ENCODE measurements around the gene GPATCH8. TPM values are rescaled to one million over a fixed set of nuclear protein-coding genes. Genes with fewer than 3 reads are reported as not detected.

The GPATCH8 gene
- total and polyA plus RNA-seq, 9 of the 15 experiments (the other 6 are each of a cell fraction or from before 2014, with no cell fraction given) = 10.6 to 29.6 (median 13.2) TPM

GRCh38 chr17:44501866-44502375, 1.3 kb downstream of the GPATCH8 start (continued):
- TF ChIP-seq MYC (IDR thresholded peaks at IDR 0.05; ENCODE audit: low read depth, low read length) (no peak), MYC (CRISPR knock-in tag; IDR thresholded peaks at IDR 0.05; ENCODE audit: borderline replicate concordance, low read depth) (no peak), NRF1 (conservative IDR thresholded peaks at IDR 0.05 in 1 of 2, IDR thresholded peaks at IDR 0.05 in 1 of 2) (peak; percentile 26 to 40; a peak in 2 of 4 replicates)

- intact Hi-C loops (cut with micrococcal nuclease) (loop anchor here (5.0 kb wide), 1 partner anchor 112 kb away; the partner anchor contains the start of gene ITGA2B), in situ Hi-C loops (cut with MboI) (no loop called here)
- Histone ChIP-seq H3K79me2 (ENCODE audit: control insufficient read depth, insufficient read depth, low read length) (peaks cover 87% of the 10 kb centered on the region), H3K4me1 (replicated peaks in 1 of 2; ENCODE audit: control insufficient read depth in 2 of 2, insufficient read depth in 2 of 2, low read length in 2 of 2) (peaks cover 4 to 12% of the 10 kb centered on the region in 2 experiments; a peak in 4 of 5 replicates), H3K9ac (ENCODE audit: insufficient read depth in 1 of 2, low read depth in 2 of 2, low read length in 2 of 2) (peak overlapping the region in 1 of 2 experiments; percentile 6; a peak in 1 of 4 replicates), H3K9me3 (replicated peaks; ENCODE audit: control insufficient read depth, insufficient read depth, low read depth, low read length) (no peaks in the 10 kb centered on the region), H3K27me3 (ENCODE audit: control insufficient read depth in 2 of 2, insufficient read depth in 2 of 2, low read length in 2 of 2) (no peaks in the 10 kb centered on the region), H3K27ac (ENCODE audit: extremely low read depth, low read depth, low read length) (no peak overlapping the region), H3K9me1 (ENCODE audit: control insufficient read depth, insufficient read depth, low read length) (no peaks in the 10 kb centered on the region), H3K36me3 (ENCODE audit: control insufficient read depth, insufficient read depth, low read length) (peaks cover 18% of the 10 kb centered on the region; the same call in 2 of the 3 replicates), H4K20me1 (replicated peaks; ENCODE audit: control insufficient read depth, insufficient read depth, low read length) (peaks cover 20% of the 10 kb centered on the region), H3K4me3 (no peak overlapping the region), H3K4me2 (ENCODE audit: insufficient read depth, low read length) (peak overlapping the region; percentile 43; the same call in 1 of the 2 replicates), H2AFZ (ENCODE audit: low read depth, low read length) (no peak overlapping the region)
- WGBS (ENCODE audit: insufficient coverage, low coverage, missing lambda C conversion rate) = 31% methylated on average over 1 of the region's 1 CpG
- no TSS peak for BruUV-seq (replicated peaks)
- ChIA-PET CTCF (ENCODE audit: low intra/inter-chr PET ratio) (no interaction called here), POLR2A (interaction anchor here (0.7 to 2.1 kb wide), 5 partner anchors 9 to 287 kb away, joined by 3 to 9 read pairs (median 3); no protein-coding TSS in a partner anchor)
- ATAC-seq = no peak
- TF ChIP-seq MEIS2 (IDR thresholded peaks at IDR 0.05; ENCODE audit: partially characterized antibody) (peak; percentile 57), PBX2 (CRISPR knock-in tag; IDR thresholded peaks at IDR 0.05; ENCODE audit: low read depth) (no peak), PBX2 (tag; conservative IDR thresholded peaks at IDR 0.05; ENCODE audit: low read depth) (peak; percentile 47; the same call in 1 of the 2 replicates), HCFC1 (IDR thresholded peaks at IDR 0.05; ENCODE audit: low read depth, low read length) (no peak)
- no peak for DNase-seq (ENCODE audit: extremely low read depth in 1 of 4, low spot score in 3 of 4)
- FAIRE-seq = no peak
Measured at GRCh38 chr17:44499722-44500121, 3.5 kb downstream of the GPATCH8 start.

All from K562 (cell line).